HL-60/S4 treated with phorbol 12-myristate 13-acetate at 8.2 ng/mL for 4 days and 3 days (cell line): ENCODE data around the gene EMILIN2.
"Not testable (repeated sequence)": the region's sequence is repeated elsewhere in the genome, so short reads cannot be mapped to it uniquely, and the experiment has no call there.

Source experiments
- in situ Hi-C: fragments of 300-500 bp; cut with MboI; formaldehyde crosslinking; loops from 2 replicates; pipeline ENCODE4 v1.15.0; 2022; ENCODE audit warnings: low sequenced_read_pairs

Gene EMILIN2

DNA sequence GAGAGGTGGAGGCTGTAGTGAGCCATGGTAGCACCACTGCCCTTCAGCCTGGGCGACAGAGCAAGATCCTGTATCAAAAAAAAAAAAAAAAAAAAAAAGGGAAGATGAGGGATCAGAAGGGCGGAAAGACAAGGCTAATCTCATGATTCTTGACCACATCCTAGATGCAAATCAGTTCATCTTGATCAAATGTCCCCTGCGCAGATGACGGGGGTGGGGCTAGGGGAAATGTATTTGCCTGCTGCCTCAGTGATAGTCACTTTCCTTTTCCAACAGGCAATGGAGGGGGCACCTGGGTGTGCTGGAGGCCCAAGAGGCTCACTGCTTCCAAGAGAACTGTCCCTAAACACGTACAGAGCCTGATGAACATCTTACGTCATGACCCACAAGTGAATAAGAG is 3.7 kb upstream of the EMILIN2 start:
- in situ Hi-C loops: no loop called here

DNA sequence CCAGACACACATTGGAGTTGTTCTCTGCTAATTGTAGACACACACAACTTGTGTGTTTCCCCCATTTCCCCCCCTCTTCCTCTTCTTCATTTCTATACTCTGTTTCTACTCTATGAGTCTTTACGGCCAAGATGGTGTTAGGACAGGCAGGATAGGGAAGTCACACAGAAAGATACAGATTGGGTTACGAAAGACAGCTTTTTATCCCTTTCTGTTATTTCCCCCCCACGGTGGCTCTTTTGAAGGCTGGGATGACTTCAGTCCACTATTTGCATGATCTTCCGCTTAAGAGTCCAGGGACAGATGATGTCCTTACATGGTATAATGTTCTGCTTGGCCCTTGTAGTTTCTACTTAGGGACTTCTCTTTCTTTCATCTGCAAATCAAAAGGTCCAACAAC is 1.6 kb upstream of the EMILIN2 start:
- in situ Hi-C loops: no loop called here

DNA sequence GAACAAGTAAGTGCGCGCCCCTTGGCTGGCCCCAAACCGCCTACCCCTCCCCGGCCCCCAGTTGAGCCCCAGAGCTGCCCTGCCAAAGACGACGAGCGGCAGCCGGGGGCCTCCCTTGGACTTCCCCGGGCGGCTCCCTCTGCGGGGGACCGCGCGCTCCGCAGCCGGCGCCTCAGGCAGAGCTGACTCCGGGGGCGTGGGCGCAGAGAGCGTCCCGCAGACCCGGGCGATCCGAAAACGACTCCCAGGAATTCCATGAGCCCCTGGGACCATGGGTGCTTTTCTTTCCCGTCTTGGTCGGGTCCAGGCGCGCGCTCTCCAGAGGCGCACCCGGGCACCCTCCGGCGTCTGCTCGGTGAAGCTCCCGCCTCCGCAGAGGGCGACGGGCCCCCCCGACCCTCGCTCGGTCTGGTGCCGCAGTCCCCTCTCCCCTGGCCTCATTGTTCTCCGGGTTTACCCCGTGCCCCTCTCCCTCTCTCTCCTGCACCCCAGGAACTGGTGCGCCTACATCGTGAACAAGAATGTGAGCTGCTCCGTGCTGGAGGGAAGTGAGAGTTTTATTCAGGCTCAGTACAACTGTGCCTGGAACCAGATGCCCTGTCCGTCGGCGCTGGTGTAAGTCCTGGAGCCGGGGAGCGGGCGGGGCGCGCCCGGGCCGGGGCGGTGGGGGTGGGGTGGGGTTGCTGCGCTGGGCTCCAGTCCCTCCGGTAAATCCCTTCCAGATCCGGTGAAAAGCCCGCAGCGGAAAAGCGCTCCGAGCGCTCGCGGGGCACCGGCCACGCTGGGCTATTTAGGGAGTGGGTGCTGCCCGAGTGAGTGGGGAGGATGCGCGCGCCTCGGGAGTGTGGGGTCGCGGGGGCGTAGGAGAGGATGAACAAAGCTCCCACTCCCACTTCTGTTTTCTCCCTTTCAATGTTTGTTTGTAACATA is 776 bp downstream of the EMILIN2 start:
- in situ Hi-C loops: no loop called here

DNA sequence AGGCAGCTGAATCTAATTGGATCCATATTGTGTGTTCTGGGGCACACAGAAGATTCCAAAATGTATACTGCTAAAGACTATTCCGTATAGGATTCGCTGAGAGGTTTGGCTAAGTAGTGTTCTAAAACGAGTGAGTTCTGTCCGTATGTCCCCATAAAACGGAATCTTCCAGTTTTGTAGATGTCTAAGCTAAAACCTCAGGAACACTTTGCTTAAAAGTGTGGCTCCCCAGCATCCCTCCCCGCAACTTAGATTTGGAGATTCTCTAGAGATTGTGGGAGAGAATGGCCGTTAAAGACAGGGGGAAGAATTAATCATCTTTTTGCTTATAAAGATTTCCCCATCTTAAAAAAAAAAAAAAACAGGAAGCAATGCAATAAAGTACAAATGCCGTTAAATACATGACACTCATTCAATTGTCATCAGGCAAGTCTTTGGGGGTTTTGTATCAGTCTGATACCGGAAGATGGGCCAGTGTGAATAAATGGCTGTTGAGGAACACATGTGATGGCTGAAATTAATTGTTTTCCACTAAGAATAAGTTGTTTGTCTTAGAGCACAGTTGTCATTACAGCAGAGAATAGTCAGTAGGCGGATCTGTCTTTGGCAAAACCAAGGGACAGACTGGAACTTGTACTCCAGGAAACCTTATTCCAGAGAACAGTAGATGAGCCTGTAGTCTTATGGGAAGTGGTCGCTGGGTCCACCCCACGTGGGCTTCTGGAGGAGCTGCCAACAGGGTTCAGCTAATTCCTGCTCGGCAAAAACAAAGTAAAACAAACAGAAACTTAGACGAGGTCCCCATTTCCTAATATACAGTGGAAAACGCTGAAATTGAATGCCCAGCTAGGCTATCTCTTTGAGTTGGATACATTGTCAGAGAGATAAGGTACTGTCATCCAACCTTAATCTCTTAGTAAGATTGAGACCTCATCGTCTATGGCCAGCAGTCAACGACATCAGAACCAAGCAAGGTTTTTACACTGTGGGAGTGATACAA is 1.7 kb downstream of the EMILIN2 start:
- in situ Hi-C loops: no loop called here

DNA sequence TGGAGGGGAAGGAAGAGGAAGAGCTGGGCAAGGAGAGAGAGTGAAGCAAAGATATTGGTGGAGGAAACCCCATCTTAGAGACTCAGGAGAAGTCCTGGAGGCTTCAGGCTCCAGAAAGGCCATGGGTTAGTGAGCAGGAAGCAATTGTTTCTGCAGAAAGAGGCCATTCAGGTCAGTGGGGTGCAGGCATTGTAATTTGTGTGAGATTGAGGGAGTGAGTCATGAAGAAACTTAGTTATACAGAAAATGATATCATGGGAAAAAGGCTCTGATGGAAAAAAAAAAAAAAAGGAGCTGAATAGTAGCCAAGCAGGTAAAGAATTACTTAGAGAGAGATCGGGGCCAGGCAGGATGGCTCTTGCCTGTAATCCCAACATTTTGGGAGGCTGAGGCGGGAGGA is 4.0 kb downstream of the EMILIN2 start:
- in situ Hi-C loops: no loop called here

DNA sequence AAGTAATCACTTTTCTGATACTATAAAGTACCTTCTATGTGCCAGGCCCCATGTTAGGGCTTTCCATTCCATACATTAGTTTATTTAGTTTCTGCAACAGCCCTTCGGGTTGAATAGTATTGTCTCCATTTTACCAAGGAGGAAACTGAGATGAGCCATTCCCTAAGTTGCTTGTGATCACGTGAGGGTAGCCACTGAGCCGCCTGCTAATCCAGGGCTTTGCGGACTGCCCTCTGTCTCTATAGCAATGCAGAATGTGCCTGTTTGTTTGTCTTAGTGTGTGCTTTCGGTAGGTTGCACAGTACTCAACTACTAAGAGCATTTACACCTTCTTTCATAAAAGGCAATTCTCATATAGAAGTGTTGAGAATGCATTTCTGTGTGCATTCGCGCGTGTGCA is 5.0 kb downstream of the EMILIN2 start:
- in situ Hi-C loops: no loop called here

DNA sequence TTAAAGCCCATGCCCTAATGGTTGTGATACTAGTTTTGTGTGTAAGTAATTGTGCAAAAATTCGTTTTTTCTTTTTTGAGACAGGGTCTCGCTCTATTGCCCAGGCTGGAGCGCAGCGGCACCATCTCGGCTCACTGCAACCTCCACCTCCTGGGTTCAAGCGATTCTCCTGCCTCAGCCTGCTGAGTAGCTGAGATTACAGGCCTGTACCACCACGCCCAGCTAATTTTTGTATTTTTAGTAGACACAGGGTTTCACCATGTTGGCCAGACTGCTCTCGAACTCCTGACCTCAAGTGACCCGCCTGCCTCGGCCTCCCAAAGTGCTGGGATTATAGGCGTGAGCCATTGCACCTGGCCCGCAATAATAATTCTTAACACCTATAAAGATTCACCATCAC is 5.7 kb downstream of the EMILIN2 start:
- in situ Hi-C loops: not testable (repeated sequence)

DNA sequence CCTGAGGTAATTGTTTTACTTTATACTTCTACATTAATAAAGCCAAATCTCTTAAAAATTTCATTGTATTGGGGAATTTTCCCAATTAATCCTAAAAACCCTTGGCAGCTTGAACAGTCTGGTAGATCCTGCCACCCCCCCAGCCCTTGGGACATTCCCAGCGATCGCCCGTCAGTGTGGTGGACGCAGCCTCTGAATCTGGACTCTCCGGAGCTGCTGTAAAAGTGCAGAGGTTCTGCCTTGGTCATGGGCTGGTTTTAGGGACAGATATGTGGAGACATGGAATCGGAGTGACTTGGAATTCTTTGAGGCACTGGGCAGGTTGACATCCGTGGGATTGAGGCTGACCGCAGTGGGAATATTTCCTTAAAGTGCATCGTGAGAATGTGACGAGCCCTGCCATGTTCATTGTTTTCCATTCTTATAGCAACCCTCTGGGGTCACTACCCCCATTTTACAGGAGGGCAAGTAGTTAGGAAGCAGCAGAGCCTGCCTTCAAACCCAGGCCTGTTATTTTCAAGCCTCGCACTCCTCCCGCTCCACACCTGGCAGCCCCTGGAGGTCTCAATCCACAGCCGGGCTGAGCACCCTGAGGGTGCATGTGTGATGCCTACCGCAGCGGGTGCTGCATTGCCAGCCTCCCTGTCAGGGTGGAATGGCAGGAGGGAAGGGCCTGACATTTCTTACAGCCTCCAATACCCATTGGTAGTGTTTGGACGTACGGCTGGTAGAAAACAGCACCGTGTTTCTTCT is 6.5 kb downstream of the EMILIN2 start:
- in situ Hi-C loops: no loop called here

DNA sequence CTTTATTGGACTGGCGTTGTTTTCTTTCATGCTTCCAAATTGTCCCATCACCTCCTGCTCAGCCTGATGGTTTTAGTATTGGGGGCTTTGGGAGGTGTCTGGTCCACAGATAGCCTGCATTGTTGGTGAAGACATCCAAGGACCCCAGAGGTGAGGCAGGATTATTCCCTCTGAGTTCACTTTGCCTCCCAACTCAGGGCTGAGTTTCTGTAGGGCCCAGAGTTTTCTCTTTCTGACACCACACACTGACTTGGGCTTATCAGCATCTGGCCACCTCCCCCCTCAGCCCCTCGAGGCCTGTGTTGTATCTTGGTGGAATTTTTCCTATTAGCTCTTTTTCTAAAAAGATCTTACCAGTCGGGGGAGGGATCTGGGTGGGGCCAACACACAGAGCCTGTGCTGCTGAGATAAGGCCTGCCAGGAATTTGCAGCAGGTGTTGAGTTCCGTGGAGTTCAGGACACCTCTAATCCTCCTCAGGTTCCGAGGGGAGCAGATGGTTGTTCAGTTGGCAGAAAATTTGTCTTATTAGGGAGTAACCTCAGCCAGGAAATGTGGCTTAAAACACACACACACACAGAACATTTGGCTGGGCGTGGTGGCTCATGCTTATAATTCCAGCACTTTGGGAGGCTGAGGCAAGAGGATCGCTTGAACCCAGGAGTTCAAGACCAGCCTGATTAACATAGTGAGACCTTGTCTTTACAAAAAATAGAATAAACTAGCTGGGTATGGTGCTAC is 7.3 kb downstream of the EMILIN2 start:
- in situ Hi-C loops: no loop called here

DNA sequence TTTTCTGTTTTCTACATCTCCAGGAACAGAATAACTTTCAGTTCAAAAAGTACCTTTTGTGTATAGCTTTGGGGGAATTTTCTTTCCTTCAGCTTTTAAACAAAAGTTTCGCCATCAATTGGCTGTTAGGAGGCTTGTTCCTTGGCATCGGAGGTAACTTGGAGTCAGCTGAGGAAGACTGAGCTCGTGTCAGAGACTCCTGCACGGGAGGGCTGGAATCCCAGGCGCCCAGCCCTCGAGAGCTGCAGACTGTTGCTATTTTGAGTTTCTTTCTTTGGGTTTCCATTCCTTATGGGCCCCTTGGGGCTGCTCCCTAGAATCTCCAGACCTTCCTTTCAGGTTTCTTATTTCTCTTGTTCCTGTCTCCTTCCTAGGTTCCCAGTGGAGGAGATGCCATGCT is 8.1 kb downstream of the EMILIN2 start:
- in situ Hi-C loops: no loop called here

DNA sequence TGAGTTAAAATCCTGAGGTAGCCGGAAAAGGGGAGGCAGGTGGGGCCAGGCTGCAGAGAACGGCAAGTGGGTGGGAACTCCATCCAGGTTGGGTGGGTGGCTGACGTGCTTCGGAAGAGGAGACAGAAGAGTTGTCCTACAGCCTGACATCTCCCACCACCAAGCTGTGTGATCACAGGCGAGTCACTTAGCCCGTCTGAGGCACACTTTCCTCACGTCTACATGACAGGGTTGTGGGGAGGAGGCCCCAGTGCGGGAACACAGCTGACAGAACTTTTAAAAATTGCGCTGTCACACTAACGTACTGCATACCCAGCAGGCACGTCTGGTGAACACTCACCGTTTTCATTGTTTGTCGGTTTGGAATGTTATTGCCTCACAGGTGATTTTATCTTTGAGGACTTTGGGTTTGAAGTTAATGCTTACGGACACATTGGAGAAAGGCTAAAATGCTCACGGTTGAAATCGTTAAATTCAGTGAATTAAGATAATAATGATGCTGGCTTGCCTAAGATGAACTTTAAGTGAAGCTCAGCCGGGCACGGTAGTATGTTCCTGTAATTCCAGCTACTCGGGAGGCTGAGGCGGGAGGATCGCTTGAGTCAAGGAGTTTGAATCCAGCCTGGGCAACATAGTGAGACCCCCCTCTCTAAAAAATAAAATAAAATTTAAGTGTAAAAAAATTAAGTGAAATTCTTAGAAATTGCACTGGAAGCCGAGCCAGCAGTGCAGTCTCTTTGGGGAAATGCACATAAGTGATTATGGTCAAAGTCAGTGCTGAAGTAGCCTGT is 8.9 kb downstream of the EMILIN2 start:
- in situ Hi-C loops: no loop called here

DNA sequence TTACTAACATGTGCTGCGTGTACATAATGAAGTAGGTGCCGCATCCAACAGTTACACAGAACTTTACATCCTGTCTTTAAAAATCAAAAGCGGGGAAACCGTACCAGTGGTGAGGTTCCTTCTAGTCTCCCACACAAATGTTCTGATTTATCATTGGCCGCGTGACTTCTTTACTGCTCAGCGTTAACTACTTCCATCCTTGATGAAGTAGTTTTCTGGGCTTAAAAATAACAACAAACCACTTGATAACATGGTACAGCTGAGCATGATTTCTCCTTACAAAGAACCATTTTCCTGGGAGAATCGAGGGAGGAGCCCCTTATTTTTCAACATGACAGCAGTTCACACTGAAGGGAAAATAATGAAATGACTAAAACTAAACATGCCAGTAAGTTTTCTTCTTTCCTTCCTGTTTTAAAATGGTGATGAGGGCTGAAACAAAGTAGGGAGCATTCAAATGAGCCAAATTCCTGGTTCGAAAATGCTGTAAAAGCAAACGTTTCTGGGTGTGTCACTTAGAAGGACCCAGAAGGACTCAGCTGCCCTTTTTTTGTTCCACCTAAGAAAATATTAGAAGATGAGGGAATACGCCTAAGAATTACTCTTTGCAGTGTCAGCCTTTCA is 9.9 kb downstream of the EMILIN2 start:
- in situ Hi-C loops: no loop called here

DNA sequence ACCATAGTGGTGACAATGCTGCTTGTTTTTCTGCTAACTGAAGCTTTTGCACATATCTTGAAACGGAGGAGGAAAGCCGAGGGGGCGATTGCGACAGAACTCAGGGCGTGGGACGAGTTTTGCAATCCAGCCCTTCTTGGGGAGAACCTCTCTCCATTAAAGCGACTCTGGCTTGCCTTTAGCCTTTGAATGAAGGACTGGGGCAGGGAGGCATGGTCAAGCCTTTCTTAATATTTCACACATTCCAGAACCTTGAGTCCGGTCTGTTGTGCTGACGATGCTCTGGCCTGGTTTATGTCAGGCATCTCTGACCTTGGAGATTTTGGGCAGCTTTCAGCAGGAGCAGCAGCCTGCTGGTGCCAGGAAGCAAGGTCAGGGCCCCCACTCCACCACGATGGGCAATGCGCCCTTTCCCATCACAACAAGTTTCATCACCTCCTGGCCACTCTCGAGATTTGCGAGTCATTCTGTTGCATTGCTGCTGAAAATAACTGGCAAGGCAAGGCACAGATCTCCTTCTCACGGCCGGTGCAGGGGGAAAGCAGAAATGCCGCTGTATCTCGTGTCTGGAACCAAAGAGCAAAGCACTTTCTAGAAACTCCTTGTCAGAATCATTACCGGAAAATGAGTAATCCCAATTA is 10.8 kb downstream of the EMILIN2 start:
- in situ Hi-C loops: no loop called here

DNA sequence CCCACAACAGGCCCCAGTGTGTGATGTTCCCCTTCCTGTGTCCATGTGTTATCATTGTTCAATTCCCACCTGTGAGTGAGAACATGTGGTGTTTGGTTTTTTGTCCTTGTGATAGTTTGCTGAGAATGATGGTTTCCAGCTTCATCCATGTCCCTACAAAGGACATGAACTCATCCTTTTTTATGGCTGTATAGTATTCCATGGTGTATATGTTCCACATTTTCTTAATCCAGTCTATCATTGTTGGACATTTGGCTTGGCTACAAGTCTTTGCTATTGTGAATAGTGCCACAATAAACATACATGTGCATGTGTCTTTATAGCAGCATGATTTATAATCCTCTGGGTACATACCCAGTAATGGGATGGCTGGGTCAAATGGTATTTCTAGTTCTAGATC is 13.6 kb downstream of the EMILIN2 start:
- in situ Hi-C loops: not testable (repeated sequence)

DNA sequence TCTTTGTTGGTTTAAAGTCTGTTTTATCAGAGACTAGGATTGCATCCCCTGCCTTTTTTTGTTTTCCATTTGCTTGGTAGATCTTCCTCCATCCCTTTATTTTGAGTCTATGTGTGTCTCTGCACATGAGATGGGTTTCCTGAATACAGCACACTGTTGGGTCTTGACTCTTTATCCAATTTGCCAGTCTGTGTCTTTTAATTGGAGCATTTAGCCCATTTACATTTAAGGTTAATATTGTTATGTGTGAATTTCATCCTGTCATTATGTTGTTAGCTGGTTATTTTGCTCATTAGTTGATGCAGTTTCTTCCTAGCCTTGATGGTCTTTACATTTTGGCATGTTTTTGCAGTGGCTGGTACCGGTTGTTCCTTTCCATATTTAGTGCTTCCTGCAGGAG is 17.2 kb downstream of the EMILIN2 start:
- in situ Hi-C loops: not testable (repeated sequence)

DNA sequence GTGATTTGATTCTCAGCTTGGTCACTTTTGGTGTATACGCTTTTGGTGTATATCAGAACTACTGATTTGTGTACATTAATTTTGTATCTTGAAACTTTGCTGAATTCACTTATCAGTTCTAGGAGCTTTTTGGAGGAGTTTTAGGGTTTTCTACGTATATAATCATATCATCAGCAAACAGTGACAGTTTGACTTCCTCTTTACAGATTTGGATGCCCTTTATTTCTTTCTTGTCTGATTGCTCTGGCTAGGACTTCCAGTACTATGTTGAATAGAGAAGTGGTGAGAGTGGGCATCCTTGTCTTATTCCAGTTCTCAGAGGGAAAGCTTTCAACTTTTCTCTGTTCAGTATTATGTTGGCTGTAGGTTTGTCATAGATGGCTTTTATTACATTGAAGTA is 19.7 kb downstream of the EMILIN2 start:
- in situ Hi-C loops: not testable (repeated sequence)

DNA sequence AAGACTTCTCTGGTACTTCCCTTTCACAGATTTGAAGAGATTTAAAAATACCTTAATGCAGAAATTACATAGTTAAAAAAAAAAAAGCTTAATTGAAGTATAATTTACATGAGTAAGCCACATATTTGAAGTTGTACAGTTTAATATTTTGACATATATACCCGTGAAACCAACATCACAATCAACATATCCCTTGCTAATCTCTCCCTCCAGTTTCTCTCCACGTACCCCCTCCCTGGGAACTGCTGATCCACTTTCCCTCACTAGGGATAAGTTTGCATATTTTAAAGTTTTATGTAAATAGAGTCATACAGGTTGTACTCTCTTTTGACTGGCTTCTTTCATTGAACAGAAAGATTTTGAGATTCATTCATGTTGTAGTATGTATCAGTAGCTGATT is 22.4 kb downstream of the EMILIN2 start:
- in situ Hi-C loops: no loop called here

DNA sequence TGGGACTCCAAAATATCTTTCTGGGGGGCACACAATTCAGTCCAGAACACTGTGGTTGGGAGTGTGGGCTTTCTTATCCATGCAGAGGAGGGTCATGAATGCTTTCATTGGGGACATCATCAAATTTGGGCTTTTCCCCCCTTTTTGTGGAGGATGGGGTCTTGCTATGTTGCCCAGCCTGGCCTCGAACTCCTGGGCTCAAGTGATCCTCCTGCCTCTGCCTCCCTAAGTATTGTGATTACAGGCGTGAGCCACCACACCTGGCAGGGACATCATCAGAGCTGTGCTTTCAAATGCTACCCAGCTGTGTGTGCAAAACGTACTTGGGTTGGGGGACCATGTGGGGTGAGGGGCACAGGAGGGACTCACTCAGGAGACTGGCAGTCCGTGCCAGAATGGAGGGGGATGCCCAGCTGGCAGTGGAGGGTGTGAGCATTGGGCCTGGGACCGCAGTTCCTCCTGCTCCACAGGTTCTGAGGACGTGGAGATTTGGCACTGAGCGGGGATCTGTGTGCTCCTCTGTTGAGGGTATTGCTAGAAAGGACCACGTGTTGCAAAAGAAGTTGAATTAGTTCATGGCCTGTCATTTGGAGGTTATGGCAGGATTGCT is 24.4 kb downstream of the EMILIN2 start:
- in situ Hi-C loops: no loop called here
